ENCODE data around the gene NECTIN4.
"Not testable (repeated sequence)": the region's sequence is repeated elsewhere in the genome, so short reads cannot be mapped to it uniquely, and the experiment has no call there.

Gene NECTIN4

GRCh38 chr1:161080441-161081405 is 8.6 kb downstream of the NECTIN4 start:
- DNase-seq: no peak

- DNase-seq: no peak
These were observed 9.8 kb downstream of the NECTIN4 start for GRCh38 chr1:161079436-161080110.

GRCh38 chr1:161077426-161077825 is 11.9 kb downstream of the NECTIN4 start:
- DNase-seq: no peak

- DNase-seq: no peak
These were observed 12.9 kb downstream of the NECTIN4 start for GRCh38 chr1:161076410-161076809.

- no peak for DNase-seq
These were observed 14.5 kb downstream of the NECTIN4 start for GRCh38 chr1:161074676-161075368.

- DNase-seq: no peak
These were observed 15.8 kb downstream of the NECTIN4 start for GRCh38 chr1:161073474-161074121.

- no peak for DNase-seq
These were observed 16.5 kb downstream of the NECTIN4 start for GRCh38 chr1:161072751-161073449.

- DNase-seq: peak; percentile 51
These were observed 17.4 kb downstream of the NECTIN4 start for GRCh38 chr1:161071886-161072371.

- DNase-seq: no peak
These were observed 18.6 kb downstream of the NECTIN4 start for GRCh38 chr1:161070761-161071160.

- peak; percentile 82 for DNase-seq
These were observed 19.6 kb downstream of the NECTIN4 start, which contains the start of gene ARHGAP30 for GRCh38 chr1:161069731-161070270. Gene ARHGAP30 (minus strand): TSS chr1:161069891. CDS start chr1:161069624, 267 bp downstream.

GRCh38 chr1:161069241-161069640 is 20.1 kb downstream of the NECTIN4 start:
- DNase-seq: no peak

GRCh38 chr1:161068306-161069234 is 20.8 kb downstream of the NECTIN4 start:
- peak; percentile 82 for DNase-seq

- DNase-seq: peak; percentile 43
These were observed 22.7 kb downstream of the NECTIN4 start for GRCh38 chr1:161066694-161067093.

- DNase-seq: not testable (repeated sequence)
These were observed 23.7 kb downstream of the NECTIN4 start for GRCh38 chr1:161065681-161066080.

GRCh38 chr1:161063936-161064335 is 25.4 kb downstream of the NECTIN4 start:
- not testable (repeated sequence) for DNase-seq

GRCh38 chr1:161061419-161061818 is 27.9 kb downstream of the NECTIN4 start:
- DNase-seq: no peak

- no peak for DNase-seq
These were observed 30.1 kb downstream of the NECTIN4 start for GRCh38 chr1:161059293-161059692.

- no peak for DNase-seq
These were observed 34.6 kb downstream of the NECTIN4 start for GRCh38 chr1:161054805-161055204.

GRCh38 chr1:161054232-161054631 is 35.1 kb downstream of the NECTIN4 start:
- DNase-seq: no peak

GRCh38 chr1:161052899-161053298 is 36.5 kb downstream of the NECTIN4 start:
- no peak for DNase-seq

Data from stimulated activated CD4-positive, alpha-beta T cell treated with anti-CD3 and anti-CD28 coated beads, Interleukin-4, amount 100 ng/mL, for 24 hours (primary cell).